HS-5 (cell line): ENCODE measurements around the gene MAPK8IP1.
A peak's percentile ranks its signal among the peaks of the same experiment; 100 is the strongest.
"Not testable (repeated sequence)": the region's sequence is repeated elsewhere in the genome, so short reads cannot be mapped to it uniquely, and the experiment has no call there.

Experiments used
- DNase-seq: peaks from one replicate; pipeline ENCODE4 v3.0.0-alpha.2; 2012; ENCODE audit warnings: low read depth

Gene MAPK8IP1

GRCh38 chr11:45885274-45885920 is at the start of gene MAPK8IP1:
Gene MAPK8IP1 (plus strand): TSS chr11:45885651. CDS start chr11:45885821, 170 bp downstream.
- DNase-seq: no peak

- no peak for DNase-seq
These were observed 46.2 kb upstream of the MAPK8IP1 start for GRCh38 chr11:45839204-45839603.

GRCh38 chr11:45840251-45840650 is 45.2 kb upstream of the MAPK8IP1 start:
- DNase-seq: not testable (repeated sequence)

- no peak for DNase-seq
These were observed 42.1 kb upstream of the MAPK8IP1 start for GRCh38 chr11:45843158-45843924.

- no peak for DNase-seq
These were observed 40.5 kb upstream of the MAPK8IP1 start for GRCh38 chr11:45844822-45845578.

- no peak for DNase-seq
These were observed 39.2 kb upstream of the MAPK8IP1 start for GRCh38 chr11:45846174-45846675.

- peak; percentile 90 for DNase-seq
These were observed 38.2 kb upstream of the MAPK8IP1 start, which contains the start of gene CRY2 for GRCh38 chr11:45846974-45847910. Gene CRY2 (plus strand): TSS chr11:45847475. CDS start chr11:45847491, 16 bp downstream.

GRCh38 chr11:45847911-45848316 is 37.5 kb upstream of the MAPK8IP1 start:
- no peak for DNase-seq

- DNase-seq: no peak
These were observed 36.8 kb upstream of the MAPK8IP1 start for GRCh38 chr11:45848654-45849081.

- DNase-seq: no peak
These were observed 35.0 kb upstream of the MAPK8IP1 start for GRCh38 chr11:45850446-45850845.

GRCh38 chr11:45851228-45851627 is 34.2 kb upstream of the MAPK8IP1 start:
- DNase-seq: no peak

GRCh38 chr11:45852018-45852711 is 33.3 kb upstream of the MAPK8IP1 start:
- no peak for DNase-seq

- no peak for DNase-seq
These were observed 32.7 kb upstream of the MAPK8IP1 start for GRCh38 chr11:45852712-45853101.

GRCh38 chr11:45853332-45854219 is 31.9 kb upstream of the MAPK8IP1 start:
- no peak for DNase-seq

GRCh38 chr11:45855308-45855707 is 30.1 kb upstream of the MAPK8IP1 start:
- no peak for DNase-seq

- no peak for DNase-seq
These were observed 29.4 kb upstream of the MAPK8IP1 start for GRCh38 chr11:45856044-45856468.

- DNase-seq: no peak
These were observed 27.4 kb upstream of the MAPK8IP1 start for GRCh38 chr11:45857961-45858474.

GRCh38 chr11:45858751-45859398 is 26.6 kb upstream of the MAPK8IP1 start:
- no peak for DNase-seq

GRCh38 chr11:45859661-45860140 is 25.8 kb upstream of the MAPK8IP1 start:
- DNase-seq: no peak
